GM18907 (cell line): Measurements from ENCODE around the gene ELMOD3.

Source experiments
- ATAC-seq: cut with Tn5 transposase; IDR thresholded peaks from one replicate; pipeline ENCODE4 v1.9.1; 2021; ENCODE audit warnings: mild to moderate bottlenecking, moderate library complexity; ENCODE audit not compliant: unreplicated experiment

The ELMOD3 gene

GRCh38 chr2:85422072-85422457, 67.5 kb downstream of the ELMOD3 start:
- no peak for ATAC-seq

- ATAC-seq = no peak
These were observed 69.0 kb downstream of the ELMOD3 start for GRCh38 chr2:85423525-85423924.

DNA sequence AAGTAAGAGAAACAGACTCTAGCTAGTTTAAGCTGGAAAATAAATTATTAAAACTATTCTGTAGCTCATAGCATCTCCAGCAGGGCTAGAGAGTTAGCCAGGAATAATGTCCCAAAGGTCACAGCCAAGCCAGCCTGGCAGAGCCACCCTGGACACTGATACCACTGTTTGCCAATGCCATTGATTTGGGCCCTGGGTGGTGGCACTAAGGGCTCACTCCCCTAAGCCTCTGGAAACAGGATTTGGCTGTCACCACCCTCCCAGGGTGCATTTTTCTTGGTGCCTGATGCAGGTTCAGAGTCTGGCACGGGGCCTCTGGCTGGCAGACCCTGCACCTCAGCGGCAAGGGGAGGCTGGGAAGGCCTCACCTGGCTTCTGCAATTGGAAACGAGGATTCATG, 71.0 kb downstream of the ELMOD3 start:
- no peak for ATAC-seq

GRCh38 chr2:85427300-85427835, 72.8 kb downstream of the ELMOD3 start:
- no peak for ATAC-seq

GRCh38 chr2:85428343-85428881, 73.8 kb downstream of the ELMOD3 start:
- no peak for ATAC-seq

DNA sequence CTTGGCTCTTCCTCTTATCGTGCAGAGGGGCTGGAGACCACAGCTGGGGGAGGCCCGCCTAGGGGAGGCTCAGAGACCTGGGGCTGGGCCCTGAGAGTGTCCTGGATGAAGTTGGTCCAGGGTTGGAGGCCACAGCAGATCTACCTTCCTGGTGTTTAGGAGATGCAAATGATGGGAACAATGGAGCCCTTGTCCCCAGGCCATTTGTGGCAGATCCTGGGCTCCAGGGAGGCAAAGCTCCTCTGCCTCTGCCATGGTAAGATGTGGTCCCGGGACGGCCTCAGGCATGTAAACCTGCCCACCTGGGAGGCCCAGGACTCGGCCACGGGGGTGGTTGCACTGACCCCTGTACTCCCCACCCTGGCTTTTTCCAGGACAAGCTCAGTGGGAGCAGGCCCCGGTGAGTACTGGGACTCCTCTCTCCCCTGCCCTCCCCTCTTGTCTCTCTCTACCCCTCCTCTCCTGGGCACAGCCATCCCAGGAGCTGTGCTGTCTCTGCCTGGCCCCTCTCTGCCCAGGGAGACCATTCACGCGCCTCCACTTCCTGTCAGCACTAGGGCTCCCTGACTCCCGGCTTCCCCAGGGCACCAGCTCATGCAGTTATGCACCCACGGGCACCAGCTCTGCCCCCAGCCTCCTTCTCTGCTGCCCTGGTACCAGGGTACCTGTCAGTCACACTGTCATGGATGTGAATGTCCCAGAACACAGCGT, 74.8 kb downstream of the ELMOD3 start:
- ATAC-seq = no peak

- ATAC-seq = no peak
These were observed 75.3 kb downstream of the ELMOD3 start for GRCh38 chr2:85429924-85430289.

- ATAC-seq = no peak
These were observed 76.4 kb downstream of the ELMOD3 start for GRCh38 chr2:85430752-85431569.

GRCh38 chr2:85431570-85432205, 77.1 kb downstream of the ELMOD3 start:
- no peak for ATAC-seq

GRCh38 chr2:85433511-85434089, 79.0 kb downstream of the ELMOD3 start:
- ATAC-seq = no peak

DNA sequence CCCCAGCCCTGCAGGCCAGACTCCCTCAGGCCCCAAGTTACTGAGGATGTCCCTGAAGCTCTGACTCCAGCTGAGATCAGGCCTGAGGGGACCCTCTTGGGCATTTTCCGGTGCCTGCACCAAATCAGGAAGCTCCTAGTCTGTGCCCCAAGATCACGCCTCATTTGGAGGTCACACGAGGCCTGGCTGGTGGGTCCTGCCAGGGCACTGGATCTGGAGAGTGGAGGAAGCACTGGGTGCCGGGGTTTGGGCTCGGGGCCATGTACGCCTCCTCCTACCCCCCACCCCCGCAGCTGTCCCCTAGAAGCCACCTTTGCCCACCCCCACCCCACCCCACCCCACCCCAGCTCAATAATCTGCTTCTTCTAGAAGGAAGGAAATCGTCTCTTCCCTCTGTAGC, 80.1 kb downstream of the ELMOD3 start:
- no peak for ATAC-seq

DNA sequence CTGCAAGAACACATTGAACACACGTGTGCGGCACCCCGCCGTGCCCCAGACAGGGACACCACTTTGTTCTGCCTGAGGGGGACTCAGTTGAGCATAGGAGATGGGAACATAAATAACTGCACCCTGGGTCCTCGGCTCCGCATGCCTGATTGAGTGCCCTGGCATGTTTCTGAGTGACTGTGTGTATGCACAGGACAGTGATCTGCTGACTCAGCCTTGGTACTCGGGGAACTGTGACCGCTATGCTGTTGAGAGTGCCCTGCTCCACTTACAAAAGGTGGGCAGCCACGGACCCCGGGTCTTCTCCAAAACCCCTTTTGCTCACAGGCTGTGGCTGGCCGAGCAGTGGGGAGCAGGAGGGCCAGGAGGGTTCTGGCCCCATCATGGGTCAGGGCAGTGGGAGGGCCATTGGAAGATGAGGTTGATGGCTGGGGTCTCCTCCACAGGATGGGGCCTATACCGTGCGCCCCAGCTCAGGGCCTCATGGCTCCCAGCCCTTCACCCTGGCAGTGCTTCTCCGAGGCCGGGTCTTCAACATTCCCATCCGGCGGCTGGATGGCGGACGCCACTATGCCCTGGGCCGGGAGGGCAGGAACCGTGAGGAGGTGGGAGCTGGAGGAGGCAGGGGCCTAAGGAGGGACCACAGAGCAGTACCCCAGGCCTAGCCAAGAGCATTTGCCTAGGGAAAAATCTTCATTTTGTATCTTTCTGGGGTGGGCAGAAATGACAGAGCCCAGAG, 80.8 kb downstream of the ELMOD3 start:
- no peak for ATAC-seq

GRCh38 chr2:85435981-85436835, 81.6 kb downstream of the ELMOD3 start:
- ATAC-seq = no peak

GRCh38 chr2:85436836-85437487, 82.4 kb downstream of the ELMOD3 start:
- no peak for ATAC-seq

- peak; percentile 81 for ATAC-seq
These were observed 83.1 kb downstream of the ELMOD3 start for GRCh38 chr2:85437488-85438200.

DNA sequence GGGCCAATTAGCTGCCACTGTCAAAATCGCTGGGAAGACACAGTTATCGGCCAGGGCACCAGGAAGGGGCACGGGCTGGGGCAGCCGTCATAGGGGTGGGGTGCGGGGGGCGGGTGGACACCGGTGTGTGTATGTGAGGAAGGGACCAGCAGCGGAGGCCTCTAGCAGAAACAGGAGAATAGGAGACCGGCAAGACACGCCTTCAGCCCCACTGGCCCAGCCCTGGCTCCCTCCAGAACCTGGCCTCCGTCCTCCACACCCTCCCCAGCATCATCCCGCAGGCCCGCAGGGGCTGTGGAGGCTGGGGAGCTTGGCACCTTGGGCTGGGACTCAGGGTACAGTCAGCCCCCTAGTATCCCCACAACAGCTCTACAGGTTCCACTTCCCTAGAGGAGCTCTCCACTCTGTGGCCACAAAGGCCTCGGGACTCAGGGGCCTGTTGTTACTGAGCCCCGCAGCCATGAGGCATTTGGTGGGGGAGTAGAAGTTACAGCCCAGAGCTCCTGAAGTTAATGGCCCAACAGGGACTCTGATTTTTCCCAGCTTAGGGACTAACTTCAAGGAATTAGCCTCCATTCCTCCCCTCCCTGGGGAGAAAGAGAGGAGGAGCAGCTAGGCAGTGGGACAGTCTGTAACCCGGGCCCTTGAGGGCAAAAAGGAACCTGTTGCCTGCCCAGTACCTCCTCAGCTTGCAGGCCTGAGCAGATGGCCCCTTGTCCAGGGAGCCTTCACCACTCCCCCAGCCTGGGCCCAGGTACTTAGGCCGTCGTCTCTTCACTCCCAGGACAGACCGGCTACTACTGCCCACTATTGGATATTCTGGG, 83.8 kb downstream of the ELMOD3 start:
- ATAC-seq = no peak

DNA sequence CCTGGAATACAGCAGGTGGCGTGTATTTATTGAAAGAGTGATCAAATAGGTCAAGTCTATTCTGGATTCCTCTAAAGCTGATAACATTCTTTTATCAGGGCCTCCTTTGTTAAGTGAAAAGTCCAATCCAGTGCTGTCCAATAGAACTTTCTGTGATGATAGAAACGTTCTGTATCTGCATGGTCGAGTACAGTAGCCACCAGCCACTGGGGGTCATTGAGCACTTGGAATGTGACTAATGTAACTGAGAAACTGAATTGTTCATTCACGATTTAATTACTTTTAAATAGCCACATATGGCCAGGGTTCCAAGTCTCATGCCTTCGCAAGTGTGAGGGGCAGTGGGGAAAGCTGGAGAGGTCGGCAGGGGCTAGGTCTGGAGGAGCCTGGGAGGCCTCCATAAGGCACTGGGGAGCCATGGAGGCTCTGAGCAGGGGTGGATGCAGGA, 84.5 kb downstream of the ELMOD3 start:
- no peak for ATAC-seq
